HL-60/S4 treated with retinoic acid at 250 ng/mL for 4 days and 3 days (cell line): ENCODE results near the gene POU6F2.

Source experiments
- in situ Hi-C: fragments of 300-500 bp; cut with MboI; formaldehyde crosslinking; loops from 2 replicates; pipeline ENCODE4 v1.7.0; 2022; ENCODE audit warnings: low sequenced_read_pairs

The POU6F2 gene

DNA sequence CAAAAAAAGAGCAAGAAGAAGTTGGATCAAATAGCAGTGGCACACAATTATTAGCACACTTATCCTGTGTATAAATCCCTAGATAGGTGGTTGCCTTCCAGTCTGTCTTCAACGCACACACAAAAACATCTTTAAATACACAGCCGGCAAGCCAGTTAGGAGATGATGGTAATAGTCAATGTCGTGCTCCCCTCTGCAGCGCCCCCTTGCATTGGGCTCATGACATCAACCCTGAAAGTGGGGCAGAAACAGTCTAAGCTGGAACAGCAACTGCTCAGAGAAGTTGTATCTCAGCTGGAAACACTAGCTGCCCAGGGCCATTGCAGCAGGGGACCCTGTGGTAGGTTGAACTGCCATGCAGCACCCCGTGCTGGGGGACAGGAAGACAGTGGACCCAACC, 409.0 kb downstream of the POU6F2 start:
- in situ Hi-C loops, result no loop called here

DNA sequence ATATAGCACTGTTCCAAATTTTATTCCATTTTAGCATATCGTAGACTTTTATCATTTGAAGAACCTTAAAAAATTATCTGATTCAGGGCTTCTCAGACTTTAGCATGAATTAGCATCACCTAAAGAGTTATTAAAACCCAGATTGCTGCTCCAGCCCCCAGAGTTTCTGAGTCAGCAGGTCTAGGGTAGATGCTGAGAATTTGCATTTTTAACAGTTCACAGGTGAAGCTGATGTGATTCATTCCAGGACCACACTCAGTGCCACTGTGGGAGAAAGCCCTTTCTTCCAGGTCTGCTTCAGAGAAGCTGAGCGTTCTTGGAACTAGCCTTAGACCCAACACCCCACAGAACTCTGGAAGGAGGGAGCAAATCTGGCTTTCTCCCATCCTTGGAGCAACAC, 414.4 kb downstream of the POU6F2 start:
- in situ Hi-C loops, result no loop called here

DNA sequence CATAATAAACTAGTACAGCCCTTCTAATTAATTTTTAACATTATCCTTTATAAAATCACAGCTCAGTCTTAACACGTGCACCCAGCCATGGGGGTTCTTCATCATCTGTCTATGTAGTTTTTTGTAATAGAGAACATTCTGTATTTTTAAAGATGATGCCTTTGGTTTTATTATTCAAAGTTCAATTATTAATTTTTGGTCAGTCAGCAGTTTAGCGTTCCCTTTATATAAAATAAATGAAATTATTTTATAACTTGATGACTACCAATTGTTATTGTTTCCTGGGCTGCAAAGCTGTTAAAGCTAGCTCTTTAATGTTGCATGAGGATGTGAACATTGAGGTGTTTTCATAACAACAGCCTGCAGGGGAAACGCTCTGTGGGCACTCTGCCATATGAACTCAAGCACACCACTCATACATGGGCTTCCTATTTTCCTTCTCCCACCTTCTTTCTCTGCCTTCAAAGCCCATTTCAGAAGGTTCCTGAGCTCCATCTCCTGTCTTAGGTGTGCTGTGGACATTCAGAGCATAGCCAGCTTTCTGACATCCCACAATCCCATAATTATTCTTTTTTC, 416.5 kb downstream of the POU6F2 start:
- in situ Hi-C loops, result no loop called here

DNA sequence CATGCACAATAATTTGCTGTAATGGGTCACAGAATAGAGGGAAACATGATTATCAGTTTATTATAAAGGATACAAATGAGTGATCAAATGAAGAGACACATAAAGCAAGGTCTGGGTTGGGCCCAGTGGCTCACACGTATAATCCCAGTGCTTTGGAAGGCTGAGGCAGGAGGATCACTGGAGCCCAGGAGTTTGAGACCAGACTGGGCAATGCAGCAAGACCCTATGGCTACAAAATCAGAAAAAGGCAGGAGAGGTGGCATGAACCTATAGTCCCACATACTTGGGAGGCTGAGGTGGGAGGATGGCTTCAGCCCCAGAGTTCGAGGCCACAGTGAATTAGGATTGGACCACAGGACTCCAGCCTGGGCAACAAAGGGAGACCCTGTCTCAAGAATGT, 421.7 kb downstream of the POU6F2 start:
- in situ Hi-C loops, result no loop called here

- in situ Hi-C loops, result no loop called here
Measured at GRCh38 chr7:39399986-39400385, 422.3 kb downstream of the POU6F2 start.

DNA sequence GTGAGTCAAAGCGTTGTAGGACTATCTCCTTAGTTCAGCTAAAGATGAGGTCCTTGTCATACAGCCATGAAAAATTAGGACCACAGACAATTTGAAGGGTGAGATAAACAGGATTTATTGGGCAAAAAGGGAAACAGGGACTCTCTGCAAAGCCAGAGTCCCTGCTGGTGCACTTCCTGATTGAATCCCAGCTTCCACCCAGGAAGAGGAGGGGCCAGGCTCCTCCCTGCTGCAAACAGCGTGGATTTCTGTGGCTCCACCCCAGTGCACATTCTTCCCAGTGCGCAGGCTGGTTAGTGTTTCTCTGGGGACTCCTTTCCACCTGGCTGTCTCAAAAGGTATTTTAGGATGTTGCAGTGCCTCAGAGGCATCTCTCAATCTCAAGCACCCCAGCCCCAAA, 423.1 kb downstream of the POU6F2 start:
- in situ Hi-C loops, result no loop called here

GRCh38 chr7:39402034-39402433, 424.3 kb downstream of the POU6F2 start:
- in situ Hi-C loops, result no loop called here

GRCh38 chr7:39404907-39405306, 427.2 kb downstream of the POU6F2 start:
- in situ Hi-C loops, result no loop called here

DNA sequence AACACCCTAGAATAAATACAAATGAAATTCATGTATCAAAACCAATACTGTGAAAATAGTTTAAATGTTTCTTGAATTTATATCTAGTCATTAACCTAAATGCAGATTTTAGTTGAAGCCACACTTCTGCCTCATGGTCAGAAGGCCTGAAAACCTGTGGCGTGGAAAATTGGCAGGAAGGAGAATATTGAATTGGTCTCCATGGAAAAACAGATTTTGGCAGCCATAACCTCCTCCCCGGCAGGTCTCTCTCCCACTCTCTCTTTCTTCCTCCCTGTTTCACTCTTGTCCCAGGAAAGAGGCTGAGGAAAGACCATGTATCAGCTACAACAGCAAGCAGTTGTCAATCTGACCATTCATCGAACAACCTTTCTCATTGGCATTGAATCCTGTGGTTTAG, 427.9 kb downstream of the POU6F2 start:
- in situ Hi-C loops, result no loop called here

DNA sequence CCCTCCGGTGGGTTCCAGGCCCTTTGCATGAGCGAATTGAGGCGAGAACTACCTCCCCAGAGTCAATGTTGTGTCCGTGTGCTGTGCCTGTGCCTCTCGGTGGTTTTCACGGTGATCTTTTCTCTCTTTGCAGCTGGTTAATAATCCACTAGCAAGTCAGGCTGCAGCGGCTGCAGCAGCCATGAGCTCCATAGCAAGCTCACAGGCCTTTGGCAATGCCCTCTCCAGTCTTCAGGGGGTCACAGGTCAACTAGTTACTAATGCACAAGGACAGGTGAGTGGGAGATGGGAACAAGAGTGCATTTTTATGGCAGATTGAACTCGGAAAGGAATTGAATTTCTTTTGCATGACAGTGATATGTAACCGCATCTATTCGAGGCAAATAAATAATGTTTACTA, 428.8 kb downstream of the POU6F2 start:
- in situ Hi-C loops, result no loop called here

- in situ Hi-C loops, result no loop called here
Measured at GRCh38 chr7:39407137-39407536, 429.4 kb downstream of the POU6F2 start.

GRCh38 chr7:39407723-39408122, 430.0 kb downstream of the POU6F2 start:
- in situ Hi-C loops, result no loop called here

DNA sequence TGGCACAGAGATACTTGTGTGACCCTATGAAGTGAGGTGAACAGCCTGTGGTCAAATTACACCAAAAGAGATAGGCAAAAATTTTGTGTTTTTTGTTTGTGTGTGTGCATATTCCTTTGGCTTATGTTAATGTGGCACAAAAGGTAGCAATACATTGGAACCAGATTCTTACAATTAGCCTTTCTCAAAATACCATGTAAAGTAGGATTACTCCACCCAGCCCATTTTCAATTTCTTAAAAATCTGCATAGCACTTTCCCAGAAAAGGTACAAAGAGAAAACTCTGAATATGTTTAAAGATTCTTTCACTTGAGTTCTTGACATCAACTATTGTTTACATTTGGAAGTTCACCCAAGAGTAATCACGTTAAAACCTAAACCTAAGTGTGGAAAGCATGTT, 431.2 kb downstream of the POU6F2 start:
- in situ Hi-C loops, result no loop called here

- in situ Hi-C loops, result no loop called here
Measured at GRCh38 chr7:39410582-39410981, 432.9 kb downstream of the POU6F2 start.

- in situ Hi-C loops, result no loop called here
Measured at GRCh38 chr7:39413636-39414223, 436.0 kb downstream of the POU6F2 start.

- in situ Hi-C loops, result no loop called here
Measured at GRCh38 chr7:39414224-39415035, 436.7 kb downstream of the POU6F2 start.

DNA sequence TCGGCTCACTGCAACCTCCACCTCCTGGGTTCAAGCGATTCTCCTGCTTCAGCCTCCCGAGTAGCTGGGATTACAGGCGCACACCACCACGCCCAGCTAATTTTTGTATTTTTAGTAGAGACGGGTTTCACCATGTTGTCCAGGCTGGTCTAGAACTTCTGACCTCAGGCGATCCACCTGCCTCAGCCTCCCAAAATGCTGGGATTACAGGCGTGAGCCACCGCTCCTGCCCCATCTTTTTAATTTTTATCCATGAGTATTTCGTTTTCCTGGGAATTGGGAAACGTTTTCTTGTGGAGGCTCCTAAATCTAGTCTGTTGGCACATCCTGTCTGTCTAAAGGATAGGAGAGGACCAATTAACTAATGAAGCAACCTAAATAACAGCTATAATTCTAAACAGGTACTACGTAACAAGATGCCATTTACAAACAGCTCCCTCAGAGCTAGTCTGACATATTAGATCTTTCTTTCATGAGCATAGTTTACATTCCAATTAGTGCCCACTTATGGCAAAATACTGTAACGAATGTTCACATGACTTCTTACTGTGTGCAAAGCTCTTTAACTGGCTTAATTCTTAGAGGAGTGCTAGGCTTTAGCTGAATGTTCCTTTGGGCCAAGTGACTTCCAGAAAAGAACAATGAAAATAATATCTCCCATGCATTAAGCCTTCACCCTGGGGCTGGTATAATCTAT, 437.5 kb downstream of the POU6F2 start:
- in situ Hi-C loops, result no loop called here

- in situ Hi-C loops, result no loop called here
Measured at GRCh38 chr7:39416866-39417265, 439.2 kb downstream of the POU6F2 start.

GRCh38 chr7:39417642-39418041, 439.9 kb downstream of the POU6F2 start:
- in situ Hi-C loops, result no loop called here

GRCh38 chr7:39421251-39421650, 443.5 kb downstream of the POU6F2 start:
- in situ Hi-C loops, result no loop called here

DNA sequence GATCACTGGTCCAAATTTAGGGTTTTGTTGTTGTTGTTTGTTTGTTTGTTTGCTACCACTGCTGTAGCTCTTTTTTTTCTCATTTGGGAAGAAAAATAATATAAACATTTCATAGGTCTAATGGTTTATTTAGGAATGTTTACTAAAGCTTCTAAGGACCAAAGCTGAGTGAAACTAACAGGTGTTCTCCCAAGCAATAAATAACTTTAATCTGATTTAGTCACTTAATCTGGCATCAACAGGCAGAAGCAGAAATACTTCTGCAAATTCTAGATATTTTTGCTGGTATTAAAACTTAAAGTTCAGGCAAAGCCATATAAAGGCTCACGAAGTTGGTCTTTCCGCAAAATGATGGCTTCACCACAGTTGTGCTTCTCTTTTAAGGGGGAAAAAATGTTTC, 444.0 kb downstream of the POU6F2 start:
- in situ Hi-C loops, result no loop called here

GRCh38 chr7:39428221-39428620, 450.5 kb downstream of the POU6F2 start:
- in situ Hi-C loops, result no loop called here
